Embryonic facial prominence (tissue), 1 donor: Measurements from ENCODE around the gene TPSAB1.
"Not testable (repeated sequence)": the region's sequence is repeated elsewhere in the genome, so short reads cannot be mapped to it uniquely, and the experiment has no call there.

ENCODE experiments used
- DNase-seq: peaks from one replicate; pipeline ENCODE4 v3.0.0-alpha.2; 2016; ENCODE audit errors: extremely low spot score

Gene TPSAB1

GRCh38 chr16:1265090-1265630 is 24.7 kb downstream of the TPSAB1 start:
- DNase-seq: no peak

DNA sequence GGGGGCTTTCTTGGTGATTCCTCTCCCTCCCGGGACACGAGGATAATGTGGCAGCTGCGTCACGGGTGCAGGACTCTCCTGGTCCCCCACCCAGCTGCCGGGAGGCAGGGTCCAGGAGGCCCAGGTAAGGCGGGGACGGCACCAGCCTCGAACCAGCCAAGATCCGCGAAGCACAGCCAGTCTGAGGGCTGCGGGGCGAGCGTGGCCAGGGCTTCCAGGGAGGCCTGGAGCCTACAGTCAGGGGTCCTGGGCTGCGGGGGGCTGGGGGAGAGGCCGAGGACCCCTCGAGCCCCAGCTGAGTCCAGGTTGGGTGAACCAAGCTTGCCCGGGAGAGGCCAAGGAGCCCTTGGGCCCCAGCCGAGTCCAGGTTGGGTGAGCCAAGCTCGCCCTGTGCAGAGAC is 25.3 kb downstream of the TPSAB1 start:
- no peak for DNase-seq

DNA sequence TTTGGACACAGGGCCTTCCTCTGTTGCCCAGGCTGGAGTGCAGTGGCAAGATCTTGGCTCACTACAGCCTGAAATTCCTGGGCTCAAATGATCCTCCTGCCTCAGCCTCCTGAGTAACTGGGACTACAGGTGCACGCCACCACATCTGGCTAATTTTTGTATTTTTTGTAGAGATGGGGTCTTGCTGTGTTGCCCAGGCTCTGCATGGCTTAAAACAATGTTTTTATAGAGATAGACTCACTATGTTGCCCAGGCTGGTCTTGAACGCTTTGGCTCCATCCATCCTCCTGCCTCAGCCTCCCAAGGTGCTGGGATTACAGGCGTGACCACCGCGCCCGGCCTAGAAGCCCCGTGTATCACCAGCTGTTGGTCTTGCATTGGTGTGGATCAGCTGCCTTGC is 28.9 kb downstream of the TPSAB1 start:
- not testable (repeated sequence) for DNase-seq

- no peak for DNase-seq
Measured at GRCh38 chr16:1271380-1271723, 30.8 kb downstream of the TPSAB1 start.

DNA sequence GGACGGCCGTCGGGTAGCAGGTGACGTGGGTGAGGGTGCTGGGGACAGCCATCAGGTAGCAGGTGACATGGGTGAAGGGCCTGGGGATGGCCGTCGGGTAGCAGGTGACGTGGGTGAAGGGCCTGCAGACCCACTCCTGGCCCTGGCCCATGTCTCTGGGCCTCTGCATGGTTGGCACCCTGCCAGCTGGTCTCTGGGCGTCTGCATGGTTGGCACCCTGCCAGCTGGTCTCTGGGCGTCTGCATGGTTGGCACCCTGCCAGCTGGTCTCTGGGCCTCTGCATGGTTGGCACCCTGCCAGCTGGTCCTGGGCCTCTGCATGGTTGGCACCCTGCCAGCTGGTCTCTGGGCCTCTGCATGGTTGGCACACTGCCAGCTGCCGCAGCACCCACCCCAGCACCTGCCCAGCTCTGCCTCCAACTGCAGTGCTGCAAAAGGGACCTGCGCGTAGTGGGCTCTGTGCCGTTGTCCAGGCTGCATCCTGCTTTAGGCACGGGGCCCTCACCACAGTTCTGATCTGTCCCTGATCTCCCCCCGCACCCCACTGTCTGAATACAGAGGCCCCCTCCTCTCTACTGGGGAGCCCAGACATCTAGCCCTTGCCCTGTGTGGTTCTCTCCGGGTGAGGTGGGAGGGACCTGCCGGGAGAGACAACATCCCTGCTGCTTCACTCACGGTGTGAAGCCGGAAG is 31.4 kb downstream of the TPSAB1 start:
- not testable (repeated sequence) for DNase-seq

GRCh38 chr16:1272453-1273198 is 32.1 kb downstream of the TPSAB1 start:
- DNase-seq: no peak

- DNase-seq: no peak
Measured at GRCh38 chr16:1273816-1274215, 33.3 kb downstream of the TPSAB1 start.

DNA sequence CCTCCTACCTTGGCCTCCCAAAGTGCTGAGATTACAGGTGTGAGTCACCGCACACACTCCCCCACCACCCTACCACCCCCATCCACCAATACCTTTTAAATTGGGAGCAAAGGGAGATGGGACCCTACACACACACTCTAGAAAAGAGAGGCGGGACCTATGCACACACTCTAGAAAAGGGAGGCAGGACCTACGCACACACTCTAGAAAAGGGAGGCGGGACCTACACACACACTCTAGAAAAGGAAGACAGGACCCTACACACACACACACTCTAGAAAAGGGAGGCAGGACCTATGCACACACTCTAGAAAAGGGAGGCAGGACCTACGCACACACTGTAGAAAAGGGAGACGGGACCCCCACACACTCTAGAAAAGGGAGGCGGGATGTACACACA is 34.3 kb downstream of the TPSAB1 start:
- DNase-seq: no peak

GRCh38 chr16:1275791-1276579 is 35.5 kb downstream of the TPSAB1 start:
- no peak for DNase-seq

DNA sequence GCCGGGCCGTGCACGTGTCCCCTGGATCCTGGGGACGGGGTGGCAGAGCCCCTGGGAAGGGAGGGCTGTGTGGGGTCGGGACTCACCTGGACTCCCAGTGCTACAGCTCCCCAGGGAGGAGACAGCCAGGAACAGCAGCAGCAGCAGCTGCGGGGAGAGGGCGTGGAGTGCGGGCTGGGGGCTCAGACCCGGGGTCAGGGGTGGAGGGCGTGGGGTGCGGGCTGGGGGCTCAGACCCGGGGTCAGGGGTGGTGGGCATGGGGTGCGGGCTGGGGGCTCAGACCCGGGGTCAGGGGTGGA is 36.0 kb downstream of the TPSAB1 start:
- no peak for DNase-seq

- DNase-seq: no peak
Measured at GRCh38 chr16:1277151-1277598, 36.7 kb downstream of the TPSAB1 start.

DNA sequence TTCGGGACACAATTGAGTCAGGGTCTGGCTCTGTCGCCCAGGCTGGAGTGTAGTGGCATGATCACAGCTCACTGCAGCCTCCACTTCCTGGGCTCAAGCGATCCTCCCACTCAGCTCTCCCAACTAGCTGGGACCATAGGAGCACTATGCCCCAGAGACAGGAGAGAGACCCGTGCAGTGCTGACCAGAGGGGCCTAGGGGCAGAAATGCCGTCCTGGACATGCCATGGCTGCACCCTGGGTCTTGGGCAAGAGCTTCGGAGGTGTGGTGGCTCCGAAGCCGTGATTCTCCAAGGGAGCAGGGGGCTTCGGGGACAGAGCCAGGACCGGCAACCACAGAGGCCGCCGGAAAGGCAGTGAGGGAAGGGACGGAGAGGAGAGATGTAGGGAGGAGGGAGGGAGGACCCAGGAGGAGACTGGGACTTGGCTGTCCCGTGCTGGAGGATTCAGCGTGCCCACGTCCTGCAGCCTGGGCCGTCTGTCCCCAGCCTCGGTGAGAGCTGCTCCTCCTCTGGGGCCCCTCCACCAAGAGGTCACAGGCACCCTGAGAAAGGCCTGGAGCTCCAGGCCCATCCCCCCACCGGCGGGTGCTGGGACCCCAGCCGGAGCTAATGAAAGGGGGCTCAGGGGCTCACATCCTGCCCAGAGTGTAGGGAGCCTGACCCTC is 37.2 kb downstream of the TPSAB1 start:
- DNase-seq: no peak

- DNase-seq: no peak
Measured at GRCh38 chr16:1278477-1278876, 38.0 kb downstream of the TPSAB1 start.

GRCh38 chr16:1279081-1279944 is 38.8 kb downstream of the TPSAB1 start:
- no peak for DNase-seq

DNA sequence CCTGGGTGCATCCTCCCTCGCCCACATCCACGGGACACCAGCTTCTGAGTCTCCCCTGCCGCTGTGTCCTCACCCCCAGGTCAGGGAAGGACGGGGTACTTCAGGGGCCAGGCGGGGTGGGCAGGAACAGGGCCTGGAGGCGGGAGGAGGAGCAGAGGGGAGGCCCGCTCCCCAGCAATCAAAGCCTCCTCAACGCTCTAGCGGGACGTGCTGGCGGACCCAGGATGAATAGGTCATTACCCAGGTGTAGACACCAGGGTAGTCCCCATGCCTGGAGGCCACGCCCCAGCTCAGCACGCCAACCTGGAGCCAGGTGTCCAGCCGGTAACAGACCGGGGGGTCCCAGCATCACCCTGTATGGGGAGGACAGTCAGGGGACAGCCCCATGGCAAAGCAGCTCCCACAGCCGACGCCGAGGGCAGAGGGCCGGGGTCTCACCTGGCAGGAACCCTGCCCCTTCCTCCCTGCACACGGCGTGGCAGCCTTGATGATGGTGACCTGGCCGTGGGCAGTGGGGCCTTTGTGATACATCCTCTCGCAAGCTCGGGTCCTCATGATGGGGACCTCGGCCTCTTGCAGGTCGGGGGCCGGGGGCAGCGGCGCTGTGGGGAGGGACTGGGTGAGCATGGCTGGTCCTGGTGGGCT is 39.6 kb downstream of the TPSAB1 start:
- no peak for DNase-seq

DNA sequence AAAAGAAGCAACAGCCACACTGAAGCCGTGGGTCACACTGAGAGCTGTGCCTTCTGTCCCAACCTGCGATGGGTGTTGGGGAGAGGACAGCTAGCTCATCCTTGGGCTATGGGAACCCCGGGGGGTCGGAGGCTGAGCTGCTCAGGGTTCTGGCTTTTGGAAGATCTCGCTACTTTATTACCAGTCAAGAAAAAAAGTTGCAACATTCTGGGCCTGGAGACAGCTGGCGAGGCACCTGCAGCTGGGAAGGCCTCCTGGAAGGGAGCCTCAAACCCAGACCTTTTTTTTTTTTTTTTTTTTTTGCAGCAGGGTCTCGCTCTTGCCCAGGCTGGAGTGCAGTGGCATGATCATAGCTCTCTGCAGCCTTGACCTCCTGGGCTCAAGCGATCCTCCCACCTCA is 40.3 kb downstream of the TPSAB1 start:
- no peak for DNase-seq

DNA sequence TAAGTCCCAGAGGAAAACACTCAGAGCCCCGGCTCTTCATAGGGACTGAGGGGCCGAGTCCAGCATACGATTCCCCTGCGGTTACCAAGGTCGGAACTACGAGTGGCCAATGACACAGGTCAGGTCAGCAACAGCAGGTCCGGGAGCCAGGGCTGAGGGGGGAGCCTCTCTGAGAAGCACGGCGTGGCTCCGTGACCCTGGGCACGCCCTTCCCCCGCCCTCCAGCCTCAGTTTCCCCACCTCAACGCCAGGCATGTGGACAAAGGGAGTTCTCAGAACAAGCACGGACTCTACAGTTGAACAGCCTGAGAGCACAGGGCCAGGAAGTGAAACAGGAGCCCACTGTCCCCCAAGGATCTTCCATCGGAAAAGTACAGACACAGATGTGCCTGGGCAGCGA is 41.0 kb downstream of the TPSAB1 start:
- no peak for DNase-seq

- DNase-seq: no peak
Measured at GRCh38 chr16:1282324-1282973, 41.9 kb downstream of the TPSAB1 start.

GRCh38 chr16:1283296-1283695 is 42.8 kb downstream of the TPSAB1 start:
- DNase-seq: no peak

- no peak for DNase-seq
Measured at GRCh38 chr16:1283996-1284616, 43.6 kb downstream of the TPSAB1 start.
